GM18502 (cell line): Measurements from ENCODE around the gene LIN52.

Source experiments
- ATAC-seq: cut with Tn5 transposase; IDR thresholded peaks from one replicate; pipeline ENCODE4 v1.9.1; 2021; ENCODE audit warnings: mild to moderate bottlenecking; ENCODE audit not compliant: unreplicated experiment, poor library complexity

The LIN52 gene

DNA sequence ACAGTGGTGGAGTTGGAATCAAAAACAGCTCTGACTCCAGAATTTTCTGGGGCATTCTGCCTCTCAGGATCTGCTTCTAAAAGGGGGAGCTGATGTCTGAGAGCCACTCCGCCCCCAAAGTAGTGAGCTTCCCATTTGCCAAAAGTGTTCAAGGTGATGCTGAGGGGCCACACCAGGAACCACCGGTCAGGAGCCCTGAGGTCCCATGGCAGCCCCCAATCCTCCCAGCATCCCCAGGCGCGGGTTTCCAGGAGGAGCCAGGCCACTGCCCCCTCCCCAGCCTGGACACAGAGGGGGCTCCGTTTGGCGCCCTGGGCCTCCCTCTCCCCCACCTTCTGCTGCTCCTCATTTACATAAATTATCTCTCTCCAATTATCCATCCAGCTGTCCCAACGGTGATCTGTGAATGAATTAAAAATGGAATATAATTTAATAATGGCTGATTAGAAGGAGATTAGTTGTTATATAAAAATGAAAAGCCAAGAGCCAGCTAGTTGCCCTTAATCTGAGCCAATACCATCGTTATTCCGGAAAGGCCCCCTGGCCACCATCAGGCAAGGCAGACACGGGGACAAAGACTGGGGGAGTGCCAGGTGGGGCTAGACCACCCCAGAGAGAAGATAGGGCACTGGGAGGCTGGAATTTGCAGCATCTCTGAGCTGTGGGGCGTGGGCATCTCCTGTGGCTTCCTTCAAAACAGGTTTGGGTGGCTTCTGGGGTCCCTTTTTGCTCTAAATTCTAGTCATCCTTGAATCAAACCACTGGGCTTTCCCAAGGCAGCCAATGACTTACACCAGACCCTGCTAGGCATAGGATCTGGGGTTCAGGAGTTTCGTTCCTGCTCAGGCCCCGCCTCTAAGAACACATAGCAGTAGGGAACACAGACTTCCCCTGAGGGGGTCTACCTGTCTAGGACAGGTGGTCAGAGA lies 134.8 kb downstream of the LIN52 start:
- ATAC-seq: no peak

DNA sequence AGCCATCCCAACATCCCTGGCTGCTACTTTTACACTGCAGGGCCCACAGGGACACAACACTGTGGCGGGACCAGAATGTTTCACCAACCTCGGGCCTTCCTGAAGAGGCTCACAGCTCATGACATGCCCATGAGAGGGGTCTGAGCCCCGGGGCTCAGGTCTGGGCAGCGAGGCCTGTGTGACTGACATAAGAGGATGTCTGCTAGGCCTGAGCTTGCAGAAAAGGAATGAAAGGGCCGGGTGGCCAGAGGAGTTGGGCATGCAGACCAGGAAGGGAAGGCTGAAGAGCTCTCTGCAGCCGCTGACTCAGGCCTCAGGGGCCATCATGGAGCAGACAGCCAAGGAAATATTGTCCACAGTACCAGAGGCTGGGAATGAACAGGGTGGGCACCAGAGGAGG lies 136.2 kb downstream of the LIN52 start:
- no peak for ATAC-seq

DNA sequence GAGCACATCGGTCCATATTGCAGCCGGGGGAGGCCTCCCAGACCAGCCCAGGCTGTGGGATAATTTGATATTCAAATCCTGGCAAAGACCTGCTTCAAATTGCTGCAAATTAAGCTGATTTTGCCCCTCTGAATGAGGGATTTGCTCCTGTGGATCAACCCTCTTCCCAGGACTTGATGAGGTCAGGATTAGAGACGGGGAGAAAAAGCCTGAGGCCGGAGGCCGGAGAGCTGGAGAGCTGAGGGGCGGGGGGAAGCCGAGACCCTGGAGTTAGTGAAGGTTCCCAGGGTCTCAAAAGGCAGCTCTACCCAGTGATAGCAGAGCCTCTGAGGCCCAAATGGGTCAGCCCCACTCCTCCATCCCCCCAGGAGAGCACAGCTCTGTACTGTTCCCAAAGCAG lies 137.0 kb downstream of the LIN52 start:
- no peak for ATAC-seq

DNA sequence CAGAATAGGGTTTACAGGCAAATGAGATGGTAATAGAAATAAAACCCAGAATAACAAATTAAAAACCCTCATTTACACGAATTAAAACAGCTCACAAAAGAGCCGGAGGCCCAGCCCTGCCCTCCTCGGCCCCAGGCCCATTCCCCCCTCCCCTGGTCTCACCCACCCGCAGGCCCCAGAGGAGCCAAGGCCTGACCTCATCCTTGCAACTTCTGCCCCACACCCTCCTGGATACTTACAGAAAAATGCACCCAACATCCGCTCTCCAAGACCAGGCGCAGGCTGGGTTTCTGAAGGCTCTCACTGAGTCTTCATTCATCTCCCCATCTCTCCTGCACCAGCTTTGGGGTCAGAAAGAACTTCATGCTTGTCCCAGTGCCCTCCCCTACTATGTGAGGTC lies 138.3 kb downstream of the LIN52 start:
- no peak for ATAC-seq

DNA sequence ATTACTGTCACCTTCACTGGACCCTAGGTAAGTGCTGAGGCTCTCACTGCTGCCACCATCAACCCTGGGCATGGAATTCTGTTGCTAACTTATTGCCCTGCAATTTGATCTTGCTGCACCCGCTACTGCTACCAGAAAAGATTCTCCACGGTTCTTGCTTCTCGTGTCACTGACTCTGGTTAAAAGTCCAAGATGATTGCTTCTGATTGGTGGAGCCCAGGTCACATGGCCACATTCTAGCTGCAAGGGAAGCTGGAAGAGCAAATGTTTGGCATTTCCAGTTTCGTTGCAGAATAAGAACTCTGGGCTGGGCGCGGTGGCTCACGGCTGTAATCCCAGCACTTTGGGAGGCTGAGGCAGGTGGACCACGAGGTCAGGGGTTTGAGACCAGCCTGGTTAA lies 147.0 kb downstream of the LIN52 start:
- no peak for ATAC-seq

DNA sequence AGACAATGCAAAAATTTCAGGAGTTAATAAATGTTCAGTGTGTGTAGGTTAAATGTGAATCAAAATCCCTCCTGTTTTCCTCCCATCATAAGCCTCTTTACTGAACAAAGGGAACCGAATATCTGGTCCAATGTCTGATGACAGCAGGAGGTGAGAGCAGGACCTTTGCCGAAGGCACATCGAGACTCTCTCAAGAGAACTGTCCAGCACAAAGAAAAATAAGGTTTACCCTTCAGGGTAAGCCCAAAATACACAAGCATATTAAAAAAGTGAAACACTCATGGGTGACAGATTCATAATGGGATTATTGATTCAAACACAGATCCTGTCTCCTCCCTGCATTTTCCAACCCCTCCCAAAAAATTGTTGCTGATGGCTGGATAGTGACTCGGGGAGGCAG lies 150.3 kb downstream of the LIN52 start:
- no peak for ATAC-seq

DNA sequence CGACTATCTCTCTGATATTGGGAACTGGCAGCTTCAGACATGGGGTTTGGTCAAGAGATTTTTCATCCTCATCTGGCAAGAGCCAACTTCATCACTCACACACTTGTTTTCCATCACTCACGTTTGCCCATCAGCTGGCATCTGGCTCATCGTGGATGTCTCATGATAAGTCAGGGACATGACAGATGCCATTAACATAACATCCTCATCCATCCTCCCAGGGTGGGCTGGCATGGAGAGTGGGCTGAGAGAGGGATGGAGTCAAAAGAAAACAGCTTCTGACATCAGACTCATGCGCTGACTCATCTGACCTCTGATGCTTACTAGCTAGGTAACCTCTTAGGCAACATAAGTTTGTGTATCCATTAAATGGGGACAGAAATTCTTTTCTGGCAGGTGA lies 152.7 kb downstream of the LIN52 start:
- ATAC-seq: no peak

DNA sequence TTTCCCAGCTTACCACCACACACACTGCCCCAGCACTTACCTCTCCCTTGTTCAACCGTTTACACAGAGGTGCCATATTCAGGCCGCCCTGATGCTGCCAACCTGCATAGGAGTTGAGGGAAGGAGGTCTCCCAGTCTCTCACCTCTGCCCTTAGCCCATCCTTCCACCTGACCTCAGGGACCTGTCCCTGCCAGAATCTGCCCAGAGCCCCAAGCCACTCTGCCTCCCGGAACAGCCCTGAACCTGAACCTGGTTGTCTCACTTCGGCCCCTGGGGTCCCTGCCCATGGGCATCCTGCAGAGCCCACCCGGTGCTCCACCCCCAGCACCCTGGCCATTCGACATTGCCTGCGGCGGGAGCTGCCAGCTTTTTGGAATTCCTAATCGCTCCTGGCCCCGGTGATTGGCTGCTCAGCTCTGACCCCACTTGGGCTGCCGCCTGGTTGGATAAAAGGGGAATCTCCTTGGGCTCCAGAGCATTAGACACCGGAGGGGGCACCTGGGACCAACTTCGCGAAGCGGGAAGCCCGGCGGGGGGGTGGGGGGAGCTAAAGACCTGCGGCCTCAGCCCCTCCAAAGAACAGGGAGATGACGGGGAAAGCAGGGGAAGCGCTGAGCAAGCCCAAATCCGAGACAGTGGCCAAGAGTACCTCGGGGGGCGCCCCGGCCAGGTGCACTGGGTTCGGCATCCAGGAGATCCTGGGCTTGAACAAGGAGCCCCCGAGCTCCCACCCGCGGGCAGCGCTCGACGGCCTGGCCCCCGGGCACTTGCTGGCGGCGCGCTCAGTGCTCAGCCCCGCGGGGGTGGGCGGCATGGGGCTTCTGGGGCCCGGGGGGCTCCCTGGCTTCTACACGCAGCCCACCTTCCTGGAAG lies 154.5 kb downstream of the LIN52 start, which contains the start of gene VSX2:
Gene VSX2 (plus strand): TSS at position 476 of the 874 bp plus-strand sequence. CDS start 113 bp downstream, at position 589.
- ATAC-seq: no peak

DNA sequence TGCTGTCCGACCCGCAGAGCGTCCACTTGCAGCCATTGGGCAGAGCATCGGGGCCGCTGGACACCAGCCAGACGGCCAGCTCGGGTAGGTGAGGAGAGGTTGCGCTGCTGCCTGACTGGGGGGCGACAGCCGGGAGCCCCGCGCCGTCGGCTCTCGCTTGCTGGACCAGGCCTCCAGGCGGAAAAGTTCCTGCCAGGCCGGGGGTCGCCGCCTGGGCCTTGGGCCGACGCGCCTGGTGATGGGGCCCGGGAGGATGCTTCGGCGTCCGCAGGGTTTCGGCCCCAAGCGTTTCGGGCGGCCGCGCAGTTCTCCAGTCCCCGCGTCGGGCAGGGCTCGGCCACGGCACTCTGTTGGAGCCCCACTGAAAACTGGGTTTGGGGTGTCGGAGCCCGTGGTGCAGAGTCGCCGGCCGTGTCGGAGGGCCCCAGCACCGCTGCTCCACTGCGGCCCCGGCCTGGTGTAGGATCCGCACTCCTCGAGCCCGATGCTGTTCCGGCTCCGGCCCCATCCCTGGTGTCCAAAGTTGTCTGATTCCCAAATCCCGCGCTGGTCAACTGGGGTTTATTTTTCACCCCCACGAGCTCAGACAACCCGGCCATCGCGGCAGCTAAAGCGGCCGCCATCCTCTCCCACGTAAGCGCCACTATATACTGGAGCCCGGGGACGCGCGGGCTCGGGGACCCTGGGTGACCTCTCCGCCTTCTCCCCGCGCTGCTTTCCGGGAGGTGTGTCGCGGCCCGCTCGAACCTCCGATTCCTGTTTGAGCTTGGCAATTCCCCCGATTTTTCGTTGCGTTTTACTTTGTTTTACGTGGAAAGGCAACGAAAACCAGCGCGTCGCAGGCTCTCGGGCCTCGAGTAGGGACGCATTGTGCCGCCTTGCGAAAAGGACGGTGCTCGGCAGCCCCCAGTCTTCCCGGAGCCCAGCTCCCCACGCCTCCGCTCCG lies 155.4 kb downstream of the LIN52 start:
- ATAC-seq: no peak

DNA sequence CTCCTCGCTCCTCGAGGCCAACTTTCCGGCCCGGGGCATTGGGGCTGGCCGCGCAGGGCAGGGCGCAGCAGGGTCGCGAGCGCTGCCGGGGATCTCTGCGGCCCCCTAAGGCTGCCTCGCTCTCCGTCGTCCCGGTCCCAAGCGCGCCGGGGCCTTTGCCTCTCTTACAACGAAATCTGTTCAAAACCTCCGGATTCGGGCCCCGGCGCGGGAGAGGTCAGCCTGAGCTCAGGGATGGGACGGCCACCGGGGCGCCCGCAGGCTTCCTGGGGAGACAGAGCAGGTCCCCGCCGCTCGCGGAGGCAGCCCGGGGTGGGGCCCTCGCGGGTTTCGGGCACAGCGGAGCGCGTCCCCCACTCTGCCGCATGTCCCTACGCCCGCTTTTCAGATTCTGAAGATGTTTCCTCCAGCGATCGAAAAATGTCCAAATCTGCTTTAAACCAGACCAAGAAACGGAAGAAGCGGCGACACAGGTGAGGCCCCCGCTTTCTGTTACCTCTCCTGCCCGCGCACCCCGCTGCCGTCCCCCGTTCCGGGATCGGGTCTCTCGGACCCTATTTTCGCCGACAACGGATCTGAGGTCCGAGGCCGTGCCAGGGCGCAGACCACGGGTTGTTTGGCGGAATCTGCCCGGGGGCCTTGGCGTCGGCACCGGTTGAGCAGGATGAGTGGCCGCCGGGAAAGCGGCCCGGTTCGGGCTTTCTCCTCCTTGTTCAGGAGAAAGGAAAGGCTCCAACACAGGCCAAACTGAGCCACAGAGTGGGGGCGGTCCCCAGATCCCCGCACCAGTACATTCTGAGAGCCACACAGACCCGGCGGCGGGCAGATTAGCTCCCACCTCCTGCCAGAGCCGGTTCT lies 156.3 kb downstream of the LIN52 start:
- ATAC-seq: no peak

DNA sequence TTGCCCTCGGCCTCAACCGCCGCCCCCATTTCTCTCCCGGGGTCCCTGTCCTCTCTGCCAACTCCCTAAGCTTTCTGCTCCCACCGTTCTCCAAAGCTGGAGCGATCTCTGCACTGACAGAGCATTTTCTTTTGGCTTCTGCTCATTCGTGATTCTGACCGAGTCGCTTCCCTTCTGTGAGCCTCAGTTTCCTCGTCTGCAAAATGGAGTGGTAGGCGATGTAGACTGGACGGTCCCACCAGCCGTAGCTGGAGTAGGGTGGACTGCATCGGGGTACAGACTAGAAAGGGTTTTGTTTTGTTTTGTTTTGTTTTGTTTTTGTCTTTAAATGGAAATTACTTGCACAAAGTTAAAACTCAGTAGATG lies 156.9 kb downstream of the LIN52 start:
- no peak for ATAC-seq

DNA sequence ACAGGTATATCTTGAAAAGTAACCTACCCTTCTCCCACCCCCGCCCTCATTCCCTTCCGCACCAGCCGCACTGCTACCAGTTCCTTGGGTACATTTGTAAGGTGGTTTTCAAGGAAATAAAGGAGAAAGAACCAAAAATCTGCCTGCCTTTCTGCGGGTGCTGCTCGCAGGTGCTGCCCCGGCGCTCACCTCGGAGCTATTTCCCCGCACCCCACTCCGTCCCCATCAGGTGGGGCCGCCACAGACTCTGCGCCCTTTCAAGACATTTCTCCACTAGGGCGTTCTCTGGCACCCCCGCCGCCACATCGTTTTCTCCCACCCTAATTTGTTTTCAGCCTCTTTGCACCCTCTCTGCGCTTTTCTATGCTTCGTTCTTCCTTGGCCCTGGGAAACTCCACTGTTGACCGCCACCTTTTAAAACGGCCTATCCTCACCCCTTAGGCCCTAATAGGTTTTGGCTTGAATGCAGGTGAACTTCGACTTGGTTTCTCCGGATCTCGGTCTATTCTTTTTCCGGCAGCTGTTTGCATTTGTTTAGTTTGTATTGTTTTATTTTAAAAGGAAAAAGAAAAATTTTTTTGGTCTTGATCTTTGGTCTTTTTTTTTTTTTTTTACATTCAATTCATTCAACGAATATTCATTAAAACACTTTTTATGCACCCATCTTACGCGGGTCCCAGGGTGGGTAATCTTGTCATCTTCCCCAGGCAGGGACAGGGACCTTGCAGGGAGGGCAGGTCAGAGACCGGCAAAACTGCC lies 157.4 kb downstream of the LIN52 start:
- no peak for ATAC-seq

DNA sequence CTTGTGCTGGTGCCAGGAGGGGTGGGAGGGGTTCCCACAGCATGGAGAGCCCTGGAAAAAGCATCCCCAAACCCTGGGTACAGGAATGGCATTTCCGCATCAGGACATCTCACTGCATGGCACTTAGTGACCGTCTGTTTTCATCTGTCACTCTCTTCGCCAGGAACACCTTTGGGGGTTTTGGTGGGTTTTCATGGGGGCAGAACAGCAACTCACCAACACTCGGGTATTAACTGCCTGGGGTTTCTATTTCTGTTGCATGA lies 158.0 kb downstream of the LIN52 start:
- no peak for ATAC-seq

DNA sequence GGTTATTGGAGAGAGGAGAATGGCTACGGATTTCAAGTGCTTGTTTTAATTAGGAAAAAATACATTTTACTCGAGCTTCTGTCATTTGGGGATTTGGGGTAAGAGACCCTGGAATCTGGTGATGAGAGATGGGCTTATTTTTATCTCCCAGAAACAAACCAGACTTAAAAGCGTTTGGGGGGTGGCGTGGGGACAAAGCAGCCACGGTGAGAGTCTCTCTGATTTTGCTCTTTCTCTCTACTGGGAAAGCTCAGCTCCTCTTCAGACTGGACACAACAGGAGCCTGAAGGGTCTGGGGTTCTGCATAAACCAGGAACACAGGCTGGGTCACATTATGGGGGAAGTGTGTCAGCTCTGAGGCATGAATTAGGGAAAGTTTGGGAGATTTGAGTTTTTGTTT lies 158.3 kb downstream of the LIN52 start:
- no peak for ATAC-seq

DNA sequence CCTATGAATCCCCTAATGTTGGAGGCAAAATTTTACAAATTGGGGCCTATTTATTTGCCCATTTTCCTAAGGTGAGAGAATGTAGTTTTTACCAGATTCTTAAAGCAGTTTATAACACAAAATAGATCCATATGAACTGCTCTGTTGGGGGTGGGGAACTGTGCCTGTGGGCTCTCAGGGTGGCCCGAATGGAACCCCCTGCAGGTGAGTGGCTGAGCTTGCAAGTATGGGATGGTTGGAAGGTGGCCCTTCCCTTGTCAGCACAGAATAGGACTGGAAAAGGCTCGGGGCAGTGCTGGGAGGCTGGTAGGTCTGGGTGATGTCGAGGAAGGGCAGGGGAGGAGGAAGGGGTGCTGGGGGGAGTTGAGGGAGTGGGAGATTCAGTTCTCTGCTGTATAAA lies 159.4 kb downstream of the LIN52 start:
- ATAC-seq: no peak

DNA sequence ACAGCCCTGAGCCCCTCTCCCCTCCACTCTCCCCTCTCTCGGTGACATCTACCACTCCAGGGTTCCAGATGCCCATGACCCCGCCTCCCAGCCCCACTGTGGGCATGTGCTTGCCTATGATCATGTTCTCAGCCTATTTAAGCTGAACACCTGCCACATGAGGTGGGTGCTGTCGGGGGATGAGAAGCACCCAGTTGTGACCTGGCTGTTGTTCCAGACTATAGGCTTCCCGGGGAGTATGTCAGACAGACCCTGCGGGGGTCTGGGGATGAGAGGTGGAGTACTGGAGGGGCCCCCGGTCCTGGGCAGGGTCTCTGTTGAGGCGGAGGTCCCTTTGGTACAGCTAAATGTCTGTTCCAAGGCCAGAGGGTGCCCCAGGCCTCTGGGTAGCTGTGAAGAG lies 160.5 kb downstream of the LIN52 start:
- no peak for ATAC-seq

DNA sequence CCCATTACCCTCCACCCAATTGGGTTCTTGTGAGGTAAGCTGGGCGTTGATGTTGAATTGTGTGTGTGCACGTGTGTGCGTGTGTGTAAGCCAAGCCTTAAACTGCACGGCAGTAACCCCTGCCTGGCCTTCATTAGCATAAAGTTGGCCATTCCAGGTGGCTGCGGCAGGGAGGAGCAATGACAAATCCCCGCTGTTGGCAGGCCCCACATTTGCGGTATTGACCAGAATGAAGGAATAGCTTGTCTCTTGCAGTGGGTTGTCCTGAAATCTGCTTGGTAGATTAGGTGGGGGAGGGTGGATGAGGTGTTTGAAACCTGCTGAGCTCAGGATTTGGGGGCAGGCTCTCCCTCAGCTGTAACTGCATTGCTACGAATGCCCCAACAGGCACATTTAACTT lies 161.8 kb downstream of the LIN52 start:
- no peak for ATAC-seq

DNA sequence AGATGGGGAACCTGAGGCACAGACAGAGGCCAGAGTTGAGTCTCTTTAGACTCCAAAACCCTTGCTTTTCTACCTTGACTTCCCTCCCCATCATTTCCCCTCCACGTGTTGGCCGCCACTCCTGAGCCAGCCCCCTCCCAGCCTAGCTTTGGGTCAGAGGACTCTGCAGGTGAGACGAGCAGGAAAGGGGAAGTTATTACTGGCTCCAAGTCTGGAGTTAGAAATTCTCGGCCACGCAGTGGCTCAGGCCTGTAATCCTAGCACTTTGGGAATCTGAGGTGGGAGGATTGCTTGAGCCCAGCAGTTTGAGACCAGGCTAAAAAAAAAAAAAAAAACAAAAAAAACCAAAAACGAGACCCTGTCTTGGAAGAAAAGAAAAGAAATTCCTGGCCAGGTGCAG lies 163.3 kb downstream of the LIN52 start:
- ATAC-seq: no peak
